ENCODE measurements around the gene MTA1.

The MTA1 gene

DNA sequence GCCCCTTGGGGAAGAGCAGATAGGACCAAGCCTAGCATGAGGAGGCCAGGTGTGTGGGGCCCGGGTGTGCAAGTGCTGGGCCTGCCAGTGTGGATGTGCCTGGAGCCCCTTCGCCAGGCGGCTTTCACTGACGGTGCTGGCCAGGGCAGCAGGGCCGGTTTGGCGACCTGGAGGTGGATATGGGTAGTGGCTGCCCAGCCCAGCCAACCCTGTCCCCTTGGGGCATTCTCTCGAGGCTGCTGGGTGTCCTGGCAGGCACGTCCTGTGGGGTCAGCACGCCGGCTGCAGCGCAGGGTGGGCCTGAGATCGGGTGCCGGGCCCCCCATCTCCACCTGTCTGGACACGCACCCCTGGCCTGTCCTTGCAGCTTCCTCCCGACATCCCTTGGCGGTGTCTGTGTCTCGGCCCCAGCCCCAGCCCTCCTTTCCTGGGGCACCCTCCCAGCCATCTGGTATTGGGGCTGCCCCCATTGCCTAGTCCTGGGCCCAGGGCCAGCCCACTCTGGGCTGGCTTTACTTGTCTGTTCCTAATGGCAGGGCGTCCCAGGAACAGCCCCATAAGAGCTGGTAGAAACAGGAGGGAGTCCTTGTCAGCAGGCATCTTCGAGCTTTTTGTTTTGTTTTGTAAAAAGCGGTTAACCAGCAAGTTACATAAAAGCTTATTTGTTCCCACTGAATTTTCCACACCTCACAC, 47.8 kb downstream of the MTA1 start:
- no peak for DNase-seq

DNA sequence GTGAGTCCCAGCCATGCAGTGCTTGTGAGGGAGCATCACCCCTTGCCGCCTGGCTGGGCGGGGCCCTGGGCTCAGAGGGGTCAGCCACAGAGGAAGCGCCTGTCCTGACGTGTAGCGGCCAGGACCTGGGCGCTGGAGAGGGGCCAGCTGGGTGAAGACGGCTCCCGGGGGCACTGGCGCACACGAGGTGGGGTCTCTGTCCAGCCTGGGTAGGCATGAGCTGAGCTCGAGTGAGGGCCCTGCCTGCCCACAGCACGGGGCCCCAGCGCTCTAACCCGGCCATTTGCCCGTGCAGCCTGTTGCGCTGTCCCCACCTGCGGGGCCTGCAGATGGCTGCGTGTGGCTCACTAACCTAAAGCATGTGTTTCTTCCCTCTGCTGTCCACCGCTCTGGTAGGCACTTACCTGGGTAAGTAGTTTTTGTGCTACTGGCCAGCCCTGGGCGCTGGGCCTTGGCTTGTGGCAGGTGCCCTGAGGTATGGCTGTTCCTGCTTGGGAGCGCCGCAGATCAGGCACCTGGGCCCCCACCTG, 48.4 kb downstream of the MTA1 start:
- no peak for DNase-seq

DNA sequence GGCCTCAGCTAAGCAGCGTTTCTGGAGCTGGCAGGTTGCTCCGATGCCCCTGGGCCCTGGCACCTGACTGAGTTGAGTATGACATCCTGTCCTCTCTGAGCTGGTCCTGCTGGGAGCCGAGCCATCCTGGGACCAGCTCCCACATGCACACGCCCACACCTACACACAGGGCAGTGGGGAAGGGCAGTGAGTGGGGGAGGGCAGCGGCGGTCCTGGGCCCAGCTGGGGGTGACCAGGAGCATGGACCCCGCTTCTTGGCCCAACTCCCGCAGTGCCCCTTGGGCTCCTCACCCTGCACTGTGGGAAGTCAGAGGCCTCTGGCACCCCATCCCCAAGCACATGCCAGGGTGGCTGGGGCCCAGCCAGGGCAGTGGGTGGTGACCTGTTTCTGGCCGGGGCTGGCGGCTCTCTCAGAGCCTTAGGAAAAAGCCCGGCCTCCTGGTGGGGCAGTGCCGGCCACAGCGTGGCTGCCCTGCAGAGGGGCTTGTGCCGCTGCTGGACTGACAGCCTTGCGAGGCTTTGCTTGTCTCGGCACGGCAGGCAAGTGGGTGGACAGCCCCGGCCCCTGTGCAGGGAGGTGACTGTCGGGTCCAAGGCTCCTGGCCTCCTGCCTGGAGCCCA, 49.1 kb downstream of the MTA1 start:
- no peak for DNase-seq

DNA sequence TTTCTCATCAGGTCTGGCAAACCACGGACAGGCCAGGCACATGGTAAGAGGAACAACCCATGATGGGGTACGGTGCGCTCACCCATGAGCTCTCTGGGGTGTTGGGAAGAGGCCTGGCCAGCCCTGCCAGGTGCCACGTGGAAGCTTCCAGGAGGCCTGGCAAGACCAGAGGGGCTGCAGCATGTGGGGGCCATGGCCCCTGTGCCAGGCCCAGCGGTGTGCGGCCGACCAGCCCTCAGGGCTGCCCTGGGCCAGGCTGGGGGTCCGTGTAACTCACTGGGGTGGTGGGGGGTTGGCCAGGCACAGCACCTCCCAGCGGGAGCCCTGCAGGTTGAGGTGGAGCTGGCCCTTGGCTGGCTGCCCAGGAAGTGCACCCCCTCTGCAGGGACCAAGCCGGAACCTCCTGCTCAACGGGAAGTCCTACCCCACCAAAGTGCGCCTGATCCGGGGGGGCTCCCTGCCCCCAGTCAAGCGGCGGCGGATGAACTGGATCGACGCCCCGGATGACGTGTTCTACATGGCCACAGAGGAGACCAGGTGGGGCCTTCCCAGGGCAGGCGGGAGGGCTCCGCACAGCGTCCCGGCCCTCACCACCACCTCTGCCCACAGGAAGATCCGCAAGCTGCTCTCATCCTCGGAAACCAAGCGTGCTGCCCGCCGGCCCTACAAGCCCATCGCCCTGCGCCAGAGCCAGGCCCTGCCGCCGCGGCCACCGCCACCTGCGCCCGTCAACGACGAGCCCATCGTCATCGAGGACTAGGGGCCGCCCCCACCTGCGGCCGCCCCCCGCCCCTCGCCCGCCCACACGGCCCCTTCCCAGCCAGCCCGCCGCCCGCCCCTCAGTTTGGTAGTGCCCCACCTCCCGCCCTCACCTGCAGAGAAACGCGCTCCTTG, 50.1 kb downstream of the MTA1 start:
- no peak for DNase-seq

DNA sequence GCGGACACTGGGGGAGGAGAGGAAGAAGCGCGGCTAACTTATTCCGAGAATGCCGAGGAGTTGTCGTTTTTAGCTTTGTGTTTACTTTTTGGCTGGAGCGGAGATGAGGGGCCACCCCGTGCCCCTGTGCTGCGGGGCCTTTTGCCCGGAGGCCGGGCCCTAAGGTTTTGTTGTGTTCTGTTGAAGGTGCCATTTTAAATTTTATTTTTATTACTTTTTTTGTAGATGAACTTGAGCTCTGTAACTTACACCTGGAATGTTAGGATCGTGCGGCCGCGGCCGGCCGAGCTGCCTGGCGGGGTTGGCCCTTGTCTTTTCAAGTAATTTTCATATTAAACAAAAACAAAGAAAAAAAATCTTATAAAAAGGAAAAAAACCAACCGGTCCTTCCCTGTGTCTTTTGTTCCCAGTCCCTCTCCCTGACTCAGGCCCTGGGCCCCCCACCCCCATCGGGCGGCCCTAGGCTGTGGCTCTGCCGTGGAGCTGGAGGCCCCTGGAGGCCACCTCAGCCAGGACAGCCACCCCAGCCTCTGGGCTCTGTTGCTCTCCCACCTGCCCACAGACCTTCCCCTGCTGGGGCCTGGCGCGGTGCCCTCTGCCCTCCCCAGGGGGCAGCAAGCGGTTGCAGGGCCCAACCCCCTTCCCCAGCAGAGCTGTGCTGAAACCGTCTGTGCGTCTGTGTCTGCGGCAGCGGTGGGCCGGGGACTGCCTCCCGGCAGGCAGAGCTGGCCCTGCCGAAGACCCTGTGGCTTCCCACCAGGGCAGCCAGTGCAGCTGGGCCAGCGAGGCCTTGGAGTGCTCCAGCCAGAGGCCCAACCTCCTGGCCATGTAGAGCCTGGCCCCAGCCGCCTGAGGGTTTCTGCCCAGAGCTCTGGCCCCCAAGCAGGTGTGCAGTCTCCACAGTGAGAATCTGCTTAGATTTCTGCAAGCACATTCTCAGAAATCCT, 51.0 kb downstream of the MTA1 start:
- no peak for DNase-seq

DNA sequence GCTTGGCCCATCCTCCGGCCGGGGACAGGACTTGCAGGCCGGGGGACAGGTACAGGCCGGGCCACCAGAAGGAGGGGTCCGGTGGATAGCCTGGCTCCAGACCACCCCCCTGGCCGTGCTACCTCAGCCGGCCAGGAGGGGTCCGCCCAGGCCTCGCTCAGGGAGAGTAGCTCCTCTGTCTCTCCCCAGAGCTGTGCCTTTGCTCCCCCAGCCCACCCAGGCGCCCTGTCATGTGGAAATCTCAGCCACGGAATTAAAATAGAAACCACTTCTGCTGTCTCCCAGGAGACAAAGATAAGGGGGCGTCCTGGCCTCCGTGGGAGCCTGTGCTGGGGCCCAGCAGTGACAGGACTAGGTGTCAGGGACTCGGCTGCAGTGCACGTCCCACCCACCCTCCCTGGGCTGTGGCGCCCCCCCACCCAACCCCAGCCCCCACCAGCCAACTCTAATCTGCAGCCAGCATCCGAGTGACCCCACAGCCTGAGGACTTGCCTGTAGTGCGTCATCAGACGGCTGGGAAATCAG, 51.7 kb downstream of the MTA1 start:
- no peak for DNase-seq

DNA sequence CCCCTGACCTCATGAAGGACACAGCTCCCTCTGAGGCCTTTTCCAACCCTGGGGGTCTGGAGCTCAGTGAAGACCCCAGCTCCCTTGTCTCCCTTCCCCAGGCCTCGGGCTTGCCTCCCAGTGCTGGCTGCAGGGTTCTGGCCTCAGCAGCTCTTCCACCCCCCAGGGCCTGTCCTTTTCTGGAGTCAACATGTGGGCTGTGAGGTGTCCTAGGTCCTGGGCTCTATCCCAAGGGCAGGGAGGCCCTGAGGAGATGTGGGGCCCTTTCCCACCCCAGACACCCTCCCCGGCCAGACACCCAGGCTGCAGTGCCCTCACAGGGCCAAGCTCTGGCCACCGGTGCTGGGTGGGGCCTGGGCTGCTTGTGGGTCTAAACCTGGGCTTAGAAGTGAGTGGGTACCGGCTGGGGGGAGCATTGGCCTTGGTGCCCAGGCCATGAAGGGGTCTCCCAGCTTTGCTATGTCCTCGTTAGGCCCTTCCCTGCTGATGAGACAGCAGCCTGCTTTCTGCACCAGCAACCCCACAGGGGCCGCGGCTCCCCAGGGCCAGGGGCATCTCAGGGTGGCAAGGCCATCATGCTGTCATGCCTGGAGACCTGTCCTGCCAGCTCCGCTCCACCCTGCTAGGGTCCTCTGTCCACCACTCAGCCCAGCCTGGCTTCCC, 52.3 kb downstream of the MTA1 start:
- DNase-seq, result no peak

DNA sequence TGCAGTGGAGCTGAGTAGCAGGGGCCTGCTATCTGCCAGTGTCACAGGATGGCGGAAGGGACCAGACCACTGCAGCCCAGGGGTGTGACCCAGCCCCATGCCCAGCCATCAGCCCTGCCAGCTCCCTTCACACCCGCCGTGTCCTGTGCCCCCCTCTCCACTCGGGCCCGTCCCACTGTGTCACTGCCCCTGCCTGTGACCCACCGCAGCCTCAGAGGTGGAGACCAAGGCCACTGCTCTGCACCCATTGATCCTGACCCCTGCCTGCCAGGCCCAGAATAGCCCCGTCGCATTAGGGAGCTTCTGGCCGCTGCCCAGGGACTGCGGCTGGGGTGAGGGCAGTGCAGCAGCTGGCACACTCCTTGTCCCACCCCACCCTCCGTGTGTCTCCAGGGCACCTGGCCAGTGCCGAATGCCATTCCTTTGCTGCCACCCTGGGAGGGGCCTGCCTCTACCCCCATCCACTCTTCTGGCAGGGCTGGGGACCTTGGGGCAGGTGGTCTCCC, 52.9 kb downstream of the MTA1 start:
- DNase-seq, result peak in 1 of 2 experiments; percentile 16

DNA sequence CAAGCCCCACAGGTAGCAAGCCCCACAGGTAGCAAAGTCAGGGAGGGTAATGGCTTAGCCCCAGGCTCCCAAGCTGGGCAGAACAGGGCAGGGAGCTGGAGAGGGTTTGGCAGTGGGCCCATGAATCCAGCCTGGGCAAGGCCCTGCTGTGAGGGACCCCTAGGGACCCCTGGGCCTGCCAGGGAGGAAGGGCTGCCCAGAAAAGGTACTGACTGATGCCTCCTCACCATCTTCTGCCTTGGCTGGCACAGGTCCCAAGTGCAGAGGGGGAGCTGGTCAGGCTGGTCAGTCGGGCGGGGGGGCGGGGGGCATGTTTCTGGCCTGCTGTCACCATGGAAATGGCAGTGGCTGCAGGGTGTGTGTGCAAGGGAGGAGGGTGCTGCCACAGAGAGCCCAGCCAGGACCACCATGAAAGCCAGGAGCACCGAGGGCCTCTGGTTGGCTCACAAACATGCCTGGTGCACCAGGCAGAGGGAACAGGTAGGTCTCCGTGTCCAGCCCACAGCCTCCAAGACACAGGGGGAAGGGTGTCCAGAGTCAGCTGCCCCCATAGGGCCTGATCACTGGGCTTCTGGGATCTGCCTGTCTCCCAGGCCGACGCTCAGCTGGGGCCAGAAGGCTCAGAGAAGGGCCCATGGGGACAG, 53.5 kb downstream of the MTA1 start:
- no peak for DNase-seq

DNA sequence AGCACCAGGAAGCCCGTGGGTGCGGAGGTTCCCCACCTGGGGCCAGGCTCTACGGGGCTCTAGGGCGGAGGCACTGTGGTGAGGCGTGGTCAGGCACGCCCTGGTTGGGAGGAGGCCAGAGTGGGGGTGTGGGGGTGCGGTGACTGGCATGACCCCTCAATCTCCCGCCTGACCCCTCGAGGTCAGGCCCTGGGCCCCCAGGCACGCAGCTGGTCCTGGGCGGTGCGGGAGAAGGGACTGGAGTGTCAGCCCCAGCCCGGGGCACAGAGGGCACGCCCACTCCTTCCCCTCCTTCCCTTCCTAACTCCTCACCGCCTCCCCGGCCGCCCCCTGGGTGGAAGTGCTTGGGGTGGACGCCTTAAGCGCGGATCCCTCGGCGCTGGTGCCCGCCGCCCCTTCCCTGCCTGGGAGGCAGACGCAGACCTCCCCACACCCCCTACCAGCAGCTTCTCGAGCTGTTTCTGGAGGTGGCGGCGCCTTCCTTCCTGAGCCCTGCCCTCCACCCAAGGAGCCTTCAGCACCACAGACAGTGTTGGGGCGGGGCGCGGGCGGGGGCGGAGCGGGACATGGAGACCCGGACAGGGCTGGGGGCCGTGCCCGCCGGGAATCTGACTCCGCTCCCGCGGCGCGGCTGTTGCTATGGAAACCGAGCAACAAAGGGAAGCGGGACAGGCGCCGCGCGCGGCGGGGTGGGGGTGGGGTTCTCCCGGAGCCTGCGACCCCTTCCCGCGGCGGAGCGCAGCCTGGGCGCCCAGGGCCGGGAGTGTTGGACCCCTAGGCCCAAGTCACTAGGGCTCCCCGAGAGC, 54.3 kb downstream of the MTA1 start:
- peak; percentile 71 to 82 for DNase-seq

DNA sequence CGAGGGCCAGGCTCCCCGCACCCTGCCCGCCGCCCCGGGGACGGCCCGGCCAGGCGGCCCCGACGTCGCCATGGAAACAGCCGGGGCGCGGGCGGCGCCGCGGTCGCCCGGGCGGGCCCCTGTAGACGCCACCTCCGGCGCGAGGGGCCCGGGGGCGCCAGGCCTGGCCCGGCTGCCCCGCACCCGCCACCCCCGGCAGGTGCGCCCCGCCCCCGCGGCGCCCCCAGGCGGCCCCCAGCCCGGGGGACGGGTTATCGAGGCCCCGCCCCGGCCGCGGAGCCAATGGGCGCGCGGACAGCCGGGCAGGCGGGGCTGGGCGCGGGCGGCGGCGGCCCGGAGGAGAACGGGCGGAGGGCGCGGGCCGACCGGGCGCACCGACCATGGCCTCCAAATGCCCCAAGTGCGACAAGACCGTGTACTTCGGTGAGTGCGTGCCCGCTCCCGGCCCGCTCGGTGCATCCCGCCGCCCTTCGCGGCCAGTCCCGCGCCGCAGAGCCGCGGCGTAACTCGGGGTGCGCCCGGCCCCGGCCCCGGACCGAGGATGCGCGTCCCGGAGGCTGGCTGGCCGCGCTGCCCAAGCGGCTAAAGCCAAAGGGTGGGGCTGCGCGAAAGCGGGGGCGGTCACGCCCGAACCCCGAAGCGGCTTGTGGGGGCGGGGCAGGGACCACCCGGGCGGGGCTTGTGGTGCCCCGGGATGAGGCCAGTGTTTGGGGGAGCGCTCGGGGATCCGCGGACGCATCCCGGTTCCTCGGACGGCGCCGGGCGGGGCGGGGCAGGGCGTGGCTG, 55.0 kb downstream of the MTA1 start, which contains the start of gene CRIP2:
TSS of gene CRIP2 (plus strand) at position 339 of the 786 bp plus-strand sequence. CDS start at position 381, 42 bp downstream.
- DNase-seq, result peak; percentile 48 to 51

DNA sequence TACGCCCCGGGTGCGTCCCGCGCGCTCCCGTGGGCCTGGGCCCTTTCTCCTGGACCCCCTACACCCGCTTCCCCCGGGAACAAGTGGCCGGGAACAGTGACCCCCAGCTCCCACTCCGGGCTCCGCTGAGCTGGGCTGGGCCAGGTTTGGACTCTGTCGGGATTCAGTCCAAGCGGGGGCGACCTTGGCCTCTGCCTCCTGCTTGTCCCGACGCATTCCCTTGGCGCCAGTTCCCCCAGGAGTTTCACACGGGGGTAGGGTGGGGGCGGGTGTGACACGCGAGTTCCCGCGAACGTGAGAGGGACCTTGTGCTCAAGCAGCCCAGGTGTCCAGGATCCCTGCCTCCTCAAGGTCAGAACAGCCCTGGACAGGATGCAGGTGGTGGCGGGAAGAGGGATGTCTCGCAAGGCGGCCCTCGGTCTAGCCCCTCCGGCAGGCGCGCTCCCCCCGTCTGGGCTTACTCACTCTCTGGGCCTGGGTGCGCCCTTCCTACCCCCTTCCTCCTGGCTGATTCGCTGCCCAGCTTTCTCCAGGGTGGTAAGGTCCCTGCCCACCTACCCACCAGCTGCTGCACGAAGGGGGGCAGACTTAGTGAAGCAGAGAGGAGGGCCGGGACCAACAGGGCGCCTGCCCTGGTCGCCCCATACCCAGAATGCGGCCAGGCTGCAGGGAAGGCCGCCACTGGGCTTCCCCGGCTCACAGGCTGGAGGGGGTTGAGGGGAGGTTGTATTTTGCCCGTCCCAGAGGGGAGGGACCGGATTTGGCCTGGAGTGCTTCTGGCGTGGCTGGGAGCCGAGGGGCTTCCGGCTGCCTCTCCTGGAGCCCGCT, 55.9 kb downstream of the MTA1 start:
- peak; percentile 56 to 73 for DNase-seq

DNA sequence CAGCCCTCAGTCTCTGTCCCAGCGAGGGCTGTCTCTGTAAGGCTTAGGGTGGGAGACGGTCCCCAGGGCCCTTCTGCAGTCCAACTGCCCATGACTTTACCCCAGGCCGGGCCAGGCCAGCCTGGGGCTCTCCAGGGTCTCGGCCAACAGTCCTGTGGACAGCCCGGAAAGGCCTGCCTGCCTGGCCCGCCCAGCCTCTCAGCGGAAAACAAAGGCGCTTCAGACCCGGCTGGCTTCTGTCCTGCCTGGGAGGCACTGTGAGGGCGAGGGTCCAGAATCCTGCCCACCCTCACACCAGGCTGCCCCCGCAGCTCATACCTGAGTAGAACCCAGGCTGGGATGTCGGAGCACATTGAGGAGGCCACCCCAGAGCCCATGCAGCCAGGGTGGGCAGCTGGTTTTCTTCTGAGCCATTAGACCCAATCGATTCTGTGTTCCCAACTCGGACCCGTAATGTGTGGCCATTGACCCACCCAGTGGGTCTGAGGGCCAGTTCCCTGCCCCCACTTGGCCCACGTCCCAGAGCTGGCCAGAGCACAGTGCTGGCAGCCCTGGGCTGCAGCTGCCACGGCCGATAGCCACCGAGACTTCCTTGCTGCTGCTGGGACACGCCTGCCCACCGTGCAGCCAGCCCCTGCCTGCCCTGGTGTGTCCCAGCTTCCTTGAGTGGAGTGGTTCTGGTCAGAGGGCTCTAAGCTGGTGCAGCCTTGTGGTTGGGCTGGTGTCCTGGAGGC, 56.6 kb downstream of the MTA1 start:
- DNase-seq, result peak in 1 of 2 experiments; percentile 48

DNA sequence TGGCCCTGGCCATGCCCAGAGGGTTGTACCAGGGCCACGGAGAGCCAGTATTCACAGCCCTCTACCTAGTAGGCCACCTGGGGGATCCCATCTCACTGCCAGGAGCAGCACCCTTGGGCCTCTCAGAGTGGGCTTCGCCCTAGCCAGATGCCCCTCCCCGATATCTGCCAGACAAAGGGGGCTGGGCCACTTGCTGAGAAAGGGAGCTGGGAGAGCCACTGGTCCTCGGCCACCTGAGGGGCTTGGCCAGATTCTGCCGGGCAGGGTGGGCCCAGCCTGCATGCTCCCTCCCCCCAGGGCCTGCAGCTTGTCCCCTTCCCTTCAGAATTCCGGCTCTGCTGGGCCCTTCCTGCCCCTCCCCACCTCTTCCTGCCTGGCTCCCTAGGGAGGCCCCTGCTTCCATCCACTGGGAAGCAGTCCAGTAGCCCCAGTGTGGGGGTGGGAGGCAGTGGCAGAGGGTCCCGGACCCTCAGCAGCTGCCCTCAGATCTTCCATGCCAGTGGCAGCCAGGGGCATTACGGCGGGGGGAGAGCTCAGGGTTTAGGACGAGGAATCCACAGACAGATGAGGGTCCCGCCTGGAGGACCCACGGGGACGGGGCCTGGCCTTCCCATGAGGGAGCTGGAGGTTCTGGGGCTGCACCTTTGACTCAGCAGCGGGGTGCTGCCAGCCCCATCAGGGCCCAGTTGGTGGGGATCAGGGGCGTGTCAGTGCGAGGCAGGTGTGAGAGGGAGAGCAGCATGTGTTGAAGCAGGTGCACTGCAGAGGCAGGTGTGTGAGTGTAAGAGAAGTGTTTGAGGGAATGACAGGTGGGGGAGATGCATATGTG, 57.4 kb downstream of the MTA1 start:
- DNase-seq, result peak in 1 of 2 experiments; percentile 26

DNA sequence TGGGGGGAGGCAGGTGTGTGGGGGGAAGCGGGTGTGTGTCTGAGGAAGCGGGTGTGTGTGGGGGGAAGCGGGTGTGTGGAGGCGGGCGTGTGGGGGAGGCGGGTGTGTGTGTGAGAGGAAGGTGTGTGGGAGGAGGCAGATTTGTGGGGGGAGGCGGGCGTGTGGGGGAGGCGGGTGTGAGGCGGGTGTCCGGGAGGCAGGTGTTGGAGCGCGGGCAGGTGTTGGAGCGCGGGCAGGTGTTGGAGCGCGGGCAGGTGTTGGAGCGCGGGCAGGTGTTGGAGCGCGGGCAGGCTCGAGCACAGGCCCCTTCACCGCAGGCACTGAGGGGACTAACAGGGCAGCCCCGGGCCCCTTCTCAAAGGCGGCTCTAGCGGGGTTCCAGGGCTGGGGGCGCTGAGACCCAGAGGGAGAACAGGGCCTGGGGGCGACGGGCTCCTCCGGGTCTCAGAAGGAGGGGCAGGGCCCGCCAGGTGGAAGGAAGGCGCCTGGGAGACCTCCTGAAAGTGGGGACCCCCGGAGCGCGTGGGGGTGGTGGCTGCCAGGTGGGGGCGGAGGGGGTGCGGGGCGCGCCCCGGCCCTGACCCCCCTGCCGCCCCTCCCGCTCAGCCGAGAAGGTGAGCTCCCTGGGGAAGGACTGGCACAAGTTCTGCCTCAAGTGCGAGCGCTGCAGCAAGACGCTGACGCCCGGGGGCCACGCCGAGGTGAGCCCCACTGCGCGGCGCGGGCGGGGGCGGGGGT, 58.2 kb downstream of the MTA1 start:
- DNase-seq, result no peak
